GM19397 (cell line): ENCODE results near the gene SRSF12.
"Not testable (repeated sequence)": the region's sequence is repeated elsewhere in the genome, so short reads cannot be mapped to it uniquely, and the experiment has no call there.

Experiments used
- ATAC-seq: cut with Tn5 transposase; IDR thresholded peaks from one replicate; pipeline ENCODE4 v1.9.1; 2021; ENCODE audit warnings: mild to moderate bottlenecking, moderate library complexity; ENCODE audit not compliant: unreplicated experiment

The SRSF12 gene

GRCh38 chr6:89131599-89131998 lies 13.7 kb upstream of the SRSF12 start:
- ATAC-seq: no peak

DNA sequence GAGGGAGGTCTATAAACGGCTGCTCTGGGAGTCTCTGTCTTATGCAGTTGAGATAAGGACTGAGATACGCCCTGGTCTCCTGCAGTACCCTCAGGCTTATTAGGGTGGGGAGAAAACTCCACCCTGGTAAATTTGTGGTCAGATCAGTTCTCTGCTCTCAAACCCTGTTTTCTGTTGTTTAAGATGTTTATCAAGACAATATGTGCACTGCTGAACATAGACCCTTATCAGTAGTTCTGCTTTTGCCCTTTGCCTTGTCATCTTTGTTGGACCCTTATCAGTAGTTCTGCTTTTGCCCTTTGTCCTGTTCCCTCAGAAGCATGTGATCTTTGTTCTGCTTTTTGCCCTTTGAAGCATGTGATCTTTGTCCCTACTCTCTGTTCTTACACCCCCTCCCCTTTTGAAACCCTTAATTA lies 10.4 kb upstream of the SRSF12 start:
- ATAC-seq: not testable (repeated sequence)

GRCh38 chr6:89122625-89123024 lies 4.8 kb upstream of the SRSF12 start:
- no peak for ATAC-seq

- ATAC-seq: no peak
Observed at GRCh38 chr6:89121934-89122333, 4.1 kb upstream of the SRSF12 start.

- no peak for ATAC-seq
Observed at GRCh38 chr6:89120371-89120770, 2.5 kb upstream of the SRSF12 start.

- ATAC-seq: no peak
Observed at GRCh38 chr6:89118931-89119330, 1.1 kb upstream of the SRSF12 start.

DNA sequence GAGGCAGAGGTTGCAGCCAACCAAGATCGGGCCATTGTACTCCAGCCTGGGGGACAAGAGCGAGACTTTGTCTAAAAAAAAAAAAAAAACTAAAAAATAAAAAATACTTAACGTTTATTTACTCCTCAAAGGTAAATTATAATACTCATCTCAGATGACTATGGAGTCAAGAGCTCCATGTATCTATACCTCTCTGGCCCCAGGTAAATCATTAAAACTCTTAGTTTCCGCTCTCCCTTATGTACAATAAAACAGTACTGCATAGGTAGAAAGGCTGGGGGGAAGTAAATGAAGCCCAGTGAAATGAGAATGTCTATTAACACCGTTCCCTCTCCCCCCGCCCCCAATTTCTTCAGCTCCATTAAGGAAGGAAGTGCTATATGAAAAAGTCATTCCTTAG lies 1.2 kb downstream of the SRSF12 start:
- ATAC-seq: no peak

DNA sequence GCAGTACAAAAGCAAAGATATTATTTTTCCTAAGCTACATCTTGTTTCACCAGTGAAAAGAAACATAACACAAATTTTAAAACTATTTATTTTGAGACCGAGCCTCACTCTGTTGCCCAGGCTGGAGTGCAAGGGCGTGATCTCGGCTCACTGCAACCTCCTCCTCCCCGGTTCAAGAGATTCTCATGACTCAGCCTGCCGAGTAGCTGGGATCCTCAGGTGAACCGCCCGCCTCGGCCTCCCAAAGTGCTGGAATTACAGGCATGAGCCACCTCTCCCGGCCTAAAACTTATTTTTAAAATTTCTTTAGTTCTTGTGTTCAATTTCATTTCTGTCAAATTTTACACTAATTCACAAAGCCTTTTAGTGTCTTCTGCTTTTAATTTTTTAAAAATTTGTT lies 5.9 kb downstream of the SRSF12 start:
- no peak for ATAC-seq

DNA sequence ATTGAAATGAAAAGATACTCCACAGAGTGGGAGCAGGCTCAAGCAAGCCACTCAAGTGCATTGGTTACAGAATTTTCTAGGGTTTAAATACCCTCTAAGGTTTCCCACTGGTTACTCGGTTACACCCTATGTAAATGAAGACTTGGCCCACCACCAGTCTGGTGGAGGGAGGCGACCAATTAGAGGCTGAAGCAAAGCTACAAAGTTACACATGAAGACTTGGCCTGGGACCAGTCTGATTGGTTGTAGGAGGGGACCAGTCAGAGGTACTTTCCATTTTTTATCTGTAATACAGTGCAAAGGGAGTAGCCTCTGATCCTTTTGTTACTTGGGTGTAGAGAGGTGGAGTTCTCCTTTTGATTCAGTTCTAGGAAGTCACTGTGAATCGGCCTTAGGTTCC lies 7.6 kb downstream of the SRSF12 start:
- no peak for ATAC-seq

DNA sequence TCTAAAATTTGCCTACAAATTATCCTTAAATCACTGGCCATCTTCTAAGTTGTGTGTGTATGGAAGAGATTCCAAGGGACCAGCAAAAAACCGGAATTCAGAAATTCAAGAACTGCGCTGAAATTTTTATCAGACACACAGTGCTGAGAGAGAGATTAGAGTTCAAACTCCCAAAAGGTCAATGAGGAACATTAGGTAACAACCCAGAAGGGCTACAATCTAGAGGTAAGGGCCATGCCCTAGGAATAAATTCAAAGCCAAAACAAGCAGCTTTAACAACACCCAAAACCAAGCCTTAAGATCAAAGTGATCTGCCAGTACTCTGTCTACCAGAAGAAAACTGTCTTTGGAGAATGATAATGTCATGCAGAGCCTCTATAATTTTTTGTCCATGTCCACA lies 17.8 kb downstream of the SRSF12 start:
- ATAC-seq: no peak

- ATAC-seq: no peak
Observed at GRCh38 chr6:89098461-89098860, 19.4 kb downstream of the SRSF12 start.

GRCh38 chr6:89087881-89088280 lies 30.0 kb downstream of the SRSF12 start:
- ATAC-seq: no peak

DNA sequence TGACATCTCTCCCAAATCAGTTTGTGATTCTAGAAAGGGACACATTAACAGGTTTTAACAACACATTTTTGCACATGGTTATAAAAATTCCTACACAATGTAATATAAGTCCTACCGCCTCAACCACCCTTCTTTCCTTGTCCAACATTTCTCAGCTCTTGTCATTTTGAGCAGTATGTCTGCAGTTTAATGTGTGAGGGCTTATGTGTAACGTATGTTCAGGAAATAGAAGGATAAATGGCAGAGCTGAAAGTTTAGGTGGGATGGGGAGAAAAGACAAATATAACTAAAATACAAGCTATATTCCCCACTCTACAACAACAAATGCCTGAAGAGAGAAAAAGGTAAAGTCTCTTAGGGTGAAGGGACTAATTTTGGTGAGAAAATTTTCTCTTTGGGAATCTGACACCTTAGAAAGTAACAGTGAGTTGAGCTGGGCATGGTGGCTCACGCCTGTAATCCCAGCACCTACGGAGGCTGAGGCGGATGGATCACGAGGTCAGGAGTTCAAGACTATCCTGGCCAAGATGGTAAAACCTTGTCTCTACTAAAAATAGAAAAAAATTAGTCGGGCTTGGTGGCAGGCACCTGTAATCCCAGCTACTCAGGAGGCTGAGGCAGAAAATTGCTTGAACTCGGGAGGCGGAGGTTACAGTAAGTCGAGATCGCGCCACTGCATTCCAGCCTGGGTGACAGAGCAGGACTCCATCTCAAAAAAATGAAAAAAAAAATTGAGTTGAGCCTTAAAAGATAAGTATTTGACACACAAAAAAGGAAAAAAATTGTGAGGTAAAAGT lies 32.3 kb downstream of the SRSF12 start:
- ATAC-seq: no peak

DNA sequence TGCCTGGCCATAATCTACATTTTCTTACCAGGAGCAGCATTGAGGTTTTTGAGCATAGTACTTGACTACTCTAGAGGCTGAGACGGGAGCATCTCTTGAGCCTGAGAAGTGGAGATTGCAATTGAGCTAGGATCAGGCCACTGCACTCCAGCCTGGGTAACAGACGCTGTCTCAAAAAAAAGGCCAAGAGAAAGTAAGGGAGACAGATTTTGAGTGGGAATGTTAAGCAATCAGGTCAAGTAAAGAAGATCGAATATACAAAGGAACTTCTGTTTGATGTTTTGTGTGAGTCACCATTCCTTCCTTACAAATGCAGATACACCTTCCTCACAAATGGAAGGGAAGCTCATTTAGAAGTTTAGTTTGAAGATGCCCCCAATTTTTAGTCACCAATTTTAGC lies 32.9 kb downstream of the SRSF12 start:
- ATAC-seq: no peak

DNA sequence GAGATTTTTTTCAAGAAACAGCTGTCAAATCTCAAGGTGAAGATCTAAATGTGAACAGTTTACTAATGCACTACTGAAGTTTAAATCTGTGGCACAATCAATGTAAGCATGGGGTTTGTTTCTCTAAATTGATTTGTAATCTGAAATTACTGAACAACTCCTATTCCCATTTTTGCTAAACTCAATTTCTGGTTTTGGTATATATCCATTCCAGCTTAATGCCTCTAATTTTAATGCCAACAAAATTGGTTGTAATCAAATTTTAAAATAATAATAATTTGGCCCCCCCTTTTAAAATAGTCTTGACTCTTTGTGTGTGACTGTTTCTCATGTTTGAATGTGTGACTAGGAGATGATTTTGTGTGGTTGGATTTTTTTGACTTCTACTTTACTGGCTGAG lies 33.3 kb downstream of the SRSF12 start:
- no peak for ATAC-seq

GRCh38 chr6:89082486-89082891 lies 35.4 kb downstream of the SRSF12 start:
- ATAC-seq: no peak

DNA sequence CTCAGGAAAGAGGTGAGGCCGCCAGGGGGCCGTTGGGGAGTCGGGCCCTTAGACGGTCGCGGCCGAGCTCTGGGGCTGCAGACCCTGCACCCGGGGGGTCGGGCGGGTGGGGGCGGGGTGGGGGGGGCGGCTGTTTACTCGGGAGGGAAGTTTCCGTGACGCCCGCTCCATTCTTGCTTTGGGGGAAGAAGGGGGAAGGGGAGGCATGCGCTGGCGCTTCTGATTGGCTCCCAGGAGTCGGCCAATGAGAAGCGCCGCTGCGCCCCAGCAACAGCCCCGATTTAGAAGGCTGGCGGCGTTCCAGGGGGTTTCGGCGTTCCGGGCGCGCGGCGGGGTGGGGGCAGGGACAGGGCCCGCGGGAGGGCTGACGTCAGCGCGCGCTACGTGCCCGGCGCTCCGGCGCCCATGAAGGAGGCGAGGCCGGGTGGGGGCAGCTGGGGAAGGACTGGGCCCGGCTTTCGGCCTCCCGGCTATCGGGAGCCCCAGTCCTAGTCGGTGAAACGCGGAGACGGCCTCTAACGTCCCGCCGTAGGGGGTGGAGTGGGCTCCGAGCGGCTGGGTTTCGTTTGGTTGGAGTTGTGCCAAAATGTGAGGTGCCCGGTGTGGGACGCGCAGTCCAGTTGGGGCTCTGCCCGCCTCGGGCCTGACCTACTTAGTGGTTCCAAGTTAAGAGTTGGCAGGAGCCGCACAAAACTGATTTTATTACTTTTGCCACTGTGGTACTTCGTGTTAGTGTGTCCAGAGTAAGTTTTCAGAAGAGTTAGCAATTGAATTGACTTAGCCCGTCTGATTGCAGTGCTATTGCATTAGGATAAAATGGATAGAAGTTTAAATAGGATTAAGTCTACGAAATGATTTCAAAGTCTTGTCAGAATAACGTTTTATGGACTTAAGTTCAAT lies 36.2 kb downstream of the SRSF12 start:
- ATAC-seq: peak; percentile 62

- peak; percentile 17 for ATAC-seq
Observed at GRCh38 chr6:89081129-89081422, 36.8 kb downstream of the SRSF12 start.

DNA sequence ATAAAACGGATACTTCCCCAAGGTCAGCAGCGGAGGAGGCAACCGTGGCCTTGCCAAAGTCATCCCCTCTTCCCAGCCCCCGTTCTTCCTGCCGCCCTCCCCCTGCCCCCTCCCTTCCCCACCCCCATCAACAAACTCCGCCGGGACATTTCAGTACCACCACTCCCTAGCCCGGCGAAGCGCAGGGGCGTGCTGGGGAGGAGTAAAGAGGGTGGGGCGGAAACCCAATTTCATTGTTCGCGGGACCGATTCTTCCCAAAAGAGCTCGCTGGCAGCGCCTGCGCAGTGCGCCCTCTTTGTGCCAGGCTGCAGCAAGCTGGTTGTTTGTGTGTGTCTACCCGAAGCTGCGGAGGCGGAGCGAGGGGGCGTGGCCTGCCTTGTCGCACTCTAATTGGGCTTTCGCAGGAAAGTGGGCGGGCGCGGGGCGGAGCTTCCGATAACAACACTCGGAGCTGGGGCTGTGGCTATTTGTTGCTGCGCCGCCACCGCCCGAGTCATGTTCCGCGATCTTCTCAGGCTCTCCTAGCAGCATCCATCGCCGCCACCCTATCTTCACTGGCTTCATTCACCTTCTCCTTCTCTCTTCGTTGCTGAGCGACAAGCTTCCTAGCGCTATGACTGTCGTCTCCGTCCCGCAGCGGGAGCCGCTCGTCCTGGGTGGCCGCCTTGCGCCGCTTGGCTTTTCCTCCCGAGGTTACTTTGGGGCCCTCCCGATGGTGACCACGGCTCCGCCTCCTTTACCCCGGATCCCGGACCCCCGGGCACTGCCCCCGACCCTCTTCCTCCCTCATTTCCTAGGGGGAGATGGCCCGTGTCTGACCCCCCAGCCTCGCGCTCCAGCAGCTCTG lies 37.4 kb downstream of the SRSF12 start, which contains the start of gene PNRC1:
PNRC1 (plus strand) TSS at position 471 of the 848 bp plus-strand sequence; CDS start at position 615, 144 bp downstream.
- peak; percentile 70 for ATAC-seq

DNA sequence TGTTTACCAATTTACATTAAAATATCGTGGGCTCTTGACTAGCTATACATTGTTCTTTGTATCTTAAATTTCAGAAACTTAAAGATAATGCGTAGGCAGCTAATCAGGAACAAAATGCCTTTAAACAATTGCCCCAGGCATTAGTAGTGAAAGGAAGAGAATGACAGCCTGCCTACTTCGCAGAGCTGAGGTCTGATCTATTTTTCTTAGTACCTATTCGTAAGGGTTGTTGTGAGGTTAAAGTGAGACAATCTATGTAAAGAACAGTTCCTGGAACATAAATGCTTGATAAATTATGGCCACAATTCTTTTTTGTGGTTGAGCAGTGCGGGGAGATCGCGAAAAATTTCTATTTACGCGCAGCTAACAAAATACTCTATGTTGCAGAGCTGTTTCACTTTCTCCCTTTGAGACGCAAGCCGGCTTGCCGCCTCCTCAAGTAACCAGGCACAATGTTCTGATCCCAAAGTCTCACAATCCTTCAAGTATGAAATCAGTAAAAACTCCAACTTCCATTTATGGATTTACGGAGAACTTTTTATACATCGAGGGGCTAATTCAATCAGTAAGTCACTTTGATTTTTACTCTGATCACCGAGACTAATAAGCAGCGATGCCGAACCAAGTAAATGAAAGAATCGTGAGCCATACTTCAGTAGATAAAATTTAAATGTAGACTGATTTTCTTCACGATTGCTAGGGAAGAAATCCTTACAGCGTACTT lies 38.2 kb downstream of the SRSF12 start:
- no peak for ATAC-seq

- ATAC-seq: no peak
Observed at GRCh38 chr6:89073840-89074239, 44.0 kb downstream of the SRSF12 start.
